Fibroblast of lung (primary cell): ENCODE results near the gene MRPS10.

Source experiments
- CTCF ChIP-seq, 2 donors: IDR thresholded peaks in 1 of 2; conservative IDR thresholded peaks in 1 of 2; 1 replicate in 1 of 2; 2 replicates in 1 of 2; pipeline ENCODE4 v1.5.1; 2011 to 2012; ENCODE audit warnings: low read length in 2 of 2, control low read depth in 1 of 2, inconsistent platforms in 1 of 2, low read depth in 1 of 2, mild to moderate bottlenecking in 1 of 2
- EZH2 ChIP-seq: IDR thresholded peaks from 2 replicates; pipeline ENCODE4 v1.5.1; 2012; ENCODE audit warnings: low read length, control low read depth, mild to moderate bottlenecking; ENCODE audit errors: missing control alignments

DNA sequence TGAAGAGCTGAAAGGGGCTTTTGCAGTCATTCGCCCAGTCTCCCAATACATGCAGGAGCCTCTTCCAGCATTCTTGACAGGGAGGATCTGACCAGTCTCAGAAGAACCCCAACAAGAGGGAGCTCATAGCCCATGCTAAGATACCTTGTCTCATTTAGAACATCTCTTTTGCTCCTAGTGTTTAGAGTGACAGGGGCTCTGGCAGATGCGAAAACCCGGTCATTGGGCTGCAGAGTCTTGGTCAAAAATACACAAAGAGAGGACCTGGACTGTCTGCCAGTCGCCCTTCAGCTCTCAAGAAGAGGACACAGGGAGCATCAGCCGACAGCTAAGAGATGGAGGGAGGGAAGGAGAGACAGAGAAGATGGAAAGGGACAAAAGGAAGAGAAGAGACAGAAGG lies 23.6 kb downstream of the MRPS10 start:
- TF ChIP-seq CTCF (conservative IDR thresholded peaks at IDR 0.05 in 1 of 2, IDR thresholded peaks at IDR 0.05 in 1 of 2; ENCODE audit: low read depth in 1 of 2, low read length in 2 of 2) (no peak), EZH2 (no peak)
